OCI-LY3 (cell line): ENCODE data around the gene GATA3.

Experiments used
- CTCF ChIP-seq: fragments of 200-600, 300-600 bp; sonication (generic); IDR thresholded peaks from 2 replicates; pipeline ENCODE4 v1.5.1; 2014; ENCODE audit warnings: antibody characterized with exemption, low read length, low read depth
- EZH2phosphoT487 ChIP-seq: fragments of 200-600 bp; shearing (Covaris generic); IDR thresholded peaks from 2 replicates; pipeline ENCODE4 v1.6.1; 2018; ENCODE audit warnings: antibody characterized with exemption, mixed run types, low read depth

GRCh38 chr10:8056871-8057331 lies 2.4 kb downstream of the GATA3 start:
- no peak for TF ChIP-seq CTCF
- TF ChIP-seq EZH2phosphoT487, result no peak
